Peyer's patch (tissue), 4 donors: ENCODE measurements around the gene MYBPC2.
"Not testable (repeated sequence)": the region's sequence is repeated elsewhere in the genome, so short reads cannot be mapped to it uniquely, and the experiment has no call there.

ENCODE experiments used
- CTCF ChIP-seq, 6 experiments: fragments of 450-650 bp in 4 of 6; fragments of 200-600 bp in 2 of 6; sonication (generic) in 1 of 6; IDR thresholded peaks; one replicate each; pipeline ENCODE4 v1.5.1; 2017 to 2019; ENCODE audit warnings: antibody characterized with exemption in 6 of 6, mild to moderate bottlenecking in 3 of 6, moderate library complexity in 1 of 6
- POLR2A ChIP-seq, 2 donors: fragments of 450-650 bp; IDR thresholded peaks; one replicate each; pipeline ENCODE4 v1.5.1; 2017; ENCODE audit warnings: antibody characterized with exemption in 2 of 2, mild to moderate bottlenecking in 2 of 2, moderate library complexity in 2 of 2

GRCh38 chr19:50439130-50439529 is 6.4 kb downstream of the MYBPC2 start:
- TF ChIP-seq POLR2A, CTCF (IDR thresholded peaks at IDR 0.05): not testable (repeated sequence)
